Pulmonary artery endothelial cell (primary cell): Measurements from ENCODE around the gene LRRC14B. TPM values are rescaled to one million over a fixed set of nuclear protein-coding genes. Genes with fewer than 3 reads are reported as not detected.
"Not testable (repeated sequence)": the region's sequence is repeated elsewhere in the genome, so short reads cannot be mapped to it uniquely, and the experiment has no call there.

Source experiments
- DNase-seq: peaks from one replicate; pipeline ENCODE4 v3.0.0-alpha.2; 2011; ENCODE audit warnings: low read depth, low spot score
- total RNA-seq: library from RNA; depleted of rRNA; stranded (reverse); fragments of >200 nt; gene quantifications from 2 replicates; pipeline ENCODE4 v1.2.3, GENCODE V29; 2014

LRRC14B gene
- total RNA-seq, 1 donor from 2014 or later, result not detected

DNA sequence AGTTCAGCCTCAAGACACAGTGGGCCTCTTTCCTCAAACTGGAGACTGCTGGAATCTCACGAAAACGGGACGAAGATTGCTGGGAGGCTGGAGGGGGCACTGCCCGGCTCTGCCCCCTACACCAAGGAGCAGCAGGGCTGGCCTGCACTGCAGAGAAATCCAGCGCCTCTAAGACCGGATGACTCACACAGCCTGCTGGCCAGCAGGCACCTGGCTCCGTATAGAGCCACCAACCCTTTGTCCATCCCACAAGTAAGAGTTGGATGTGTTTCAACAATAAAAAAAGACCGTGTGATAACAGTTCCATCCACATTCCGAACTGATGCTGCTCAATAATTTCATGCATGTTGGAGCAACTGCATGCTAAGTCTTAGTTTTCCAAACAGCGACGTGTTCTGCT is 15.1 kb downstream of the LRRC14B start:
- DNase-seq, result no peak

DNA sequence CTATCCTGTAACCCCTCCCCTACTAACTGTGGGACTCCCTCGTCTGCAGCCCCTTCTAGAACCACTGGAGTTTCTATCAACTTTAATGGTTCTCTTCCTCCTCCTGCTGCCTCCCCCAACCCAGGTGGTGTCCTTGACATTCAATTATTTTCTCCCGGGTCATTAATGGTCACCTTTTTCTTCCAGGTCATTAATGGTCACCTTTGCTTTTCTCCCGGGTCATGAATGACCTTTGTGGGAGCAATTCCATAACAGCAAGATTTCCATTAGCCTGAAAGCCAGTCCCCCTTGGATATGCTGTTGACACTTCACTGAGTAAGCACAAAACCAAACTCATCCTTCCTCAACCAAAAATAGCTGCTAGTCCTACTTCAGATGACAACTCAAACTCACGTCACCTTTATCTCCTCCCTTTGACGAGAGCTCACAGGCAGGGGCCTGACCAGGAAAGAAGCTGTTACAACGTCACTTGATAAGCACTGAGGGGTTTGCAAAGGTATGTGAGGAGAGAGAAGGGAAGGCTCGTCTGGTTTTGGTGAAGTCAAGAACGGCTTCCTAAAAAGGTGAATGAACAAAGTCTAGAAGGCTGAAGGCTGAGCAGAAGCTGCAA is 15.7 kb downstream of the LRRC14B start:
- DNase-seq, result no peak

DNA sequence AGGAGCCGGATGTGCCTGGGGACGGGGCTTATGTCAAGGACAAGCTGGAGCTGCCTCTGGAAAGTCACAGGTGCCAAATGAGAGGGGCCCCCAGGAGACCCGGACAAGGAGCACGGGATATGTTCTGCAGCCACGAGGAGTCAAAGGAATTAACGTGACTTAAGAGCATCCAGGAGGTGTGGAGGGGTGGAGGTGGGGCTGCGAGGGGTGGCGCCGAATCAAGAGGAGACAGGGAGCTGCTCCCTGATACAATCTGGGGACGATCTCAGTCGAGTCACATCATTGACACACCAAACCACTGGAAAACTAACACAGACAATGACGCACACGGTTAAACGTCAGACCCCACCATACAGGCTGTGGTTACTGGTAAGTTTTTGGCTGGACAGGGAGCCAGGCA is 16.3 kb downstream of the LRRC14B start:
- no peak for DNase-seq

DNA sequence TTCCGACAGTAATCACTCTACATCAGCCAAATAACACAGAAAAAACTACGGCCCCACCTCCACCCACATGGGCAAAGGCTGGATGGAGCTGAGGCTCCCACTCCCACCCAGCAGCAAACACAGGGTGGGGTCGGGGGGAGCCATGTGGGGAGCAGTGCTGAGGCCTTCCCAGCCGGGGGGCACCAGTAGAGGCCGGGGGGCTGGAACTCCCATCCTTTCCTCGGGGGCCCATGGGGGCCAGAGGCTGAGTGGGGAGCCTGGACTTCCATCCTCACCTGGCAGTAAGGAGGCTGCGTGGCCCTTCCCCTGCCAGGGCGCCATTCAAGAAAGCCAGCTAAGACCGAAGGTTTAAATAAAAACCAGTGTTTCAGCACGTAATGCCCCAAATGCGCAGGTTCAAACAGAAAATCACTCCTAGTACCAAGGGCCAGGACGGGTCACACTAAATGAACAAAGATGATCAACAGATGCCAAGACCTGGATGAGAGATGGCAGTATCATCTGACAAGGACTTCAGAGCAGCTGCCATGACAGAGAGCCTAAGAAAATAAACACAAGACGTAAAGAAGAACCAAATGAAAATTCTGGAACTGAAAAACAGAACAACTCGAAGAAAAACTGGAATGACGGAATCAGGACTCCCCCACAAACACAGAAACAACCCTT is 17.3 kb downstream of the LRRC14B start:
- DNase-seq, result no peak

DNA sequence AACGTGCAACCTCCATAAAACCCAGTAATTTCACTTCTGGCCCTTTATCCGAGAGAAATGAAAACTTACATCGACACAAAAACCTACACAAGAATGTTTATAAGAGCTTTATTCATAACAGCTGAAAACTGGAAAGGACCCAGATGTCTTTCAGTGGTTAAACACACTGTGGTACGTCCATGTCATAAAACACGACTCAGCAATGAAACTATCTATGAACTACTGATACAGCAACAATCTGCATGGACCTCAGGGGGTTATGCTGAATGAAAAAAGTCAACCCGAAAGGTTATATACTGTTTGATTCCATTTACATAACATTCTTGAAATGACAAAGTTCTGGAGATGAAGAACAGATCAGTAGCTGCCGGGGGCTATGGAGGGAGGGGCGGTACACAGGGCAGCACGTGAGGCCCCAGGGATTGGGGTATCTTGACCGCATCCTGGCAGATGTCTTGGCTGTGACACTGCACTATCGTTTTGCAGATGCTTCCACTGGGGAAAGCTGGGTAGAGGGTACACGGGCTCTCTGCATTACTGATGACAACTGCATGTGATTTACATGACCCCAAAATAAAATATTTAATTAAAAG is 22.6 kb downstream of the LRRC14B start:
- DNase-seq, result no peak

DNA sequence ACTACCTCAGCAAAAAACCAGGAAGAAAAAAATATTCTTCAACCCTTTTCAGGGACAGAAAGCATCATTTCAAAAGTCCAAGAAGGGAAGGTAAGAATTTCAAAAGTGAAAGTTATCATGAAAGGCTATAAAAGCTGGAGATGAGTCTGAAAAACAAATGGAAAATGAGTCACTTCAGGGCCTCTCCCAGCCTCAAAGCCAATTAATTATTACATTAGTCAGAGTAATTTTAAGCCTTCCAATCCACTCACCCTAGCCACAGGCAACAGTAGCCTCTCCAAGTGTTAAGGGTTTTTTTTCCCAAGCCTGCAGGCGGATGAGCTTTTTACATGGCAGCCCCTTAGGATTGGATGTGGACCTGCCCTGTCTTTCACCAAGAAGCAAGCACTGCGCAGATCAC is 24.0 kb downstream of the LRRC14B start:
- not testable (repeated sequence) for DNase-seq

DNA sequence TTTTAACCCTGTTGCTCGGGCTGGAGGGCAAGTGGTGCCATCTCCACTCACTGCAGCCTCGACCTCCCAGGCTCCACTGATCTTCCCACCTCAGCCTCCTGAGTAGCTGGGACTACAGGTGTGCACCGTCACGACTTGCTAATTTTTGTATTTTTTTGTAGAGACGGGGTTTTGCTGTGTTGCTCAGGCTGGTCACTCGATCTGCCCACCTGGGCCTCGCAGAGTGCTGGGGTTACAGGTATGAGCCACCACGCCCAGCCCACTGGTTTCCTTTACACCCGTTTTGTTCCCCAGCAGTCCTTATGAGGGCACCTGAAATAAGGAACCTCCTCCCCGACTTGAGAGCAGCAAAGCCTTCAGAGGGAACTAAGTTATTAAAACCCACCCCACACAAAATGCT is 24.8 kb downstream of the LRRC14B start:
- not testable (repeated sequence) for DNase-seq

DNA sequence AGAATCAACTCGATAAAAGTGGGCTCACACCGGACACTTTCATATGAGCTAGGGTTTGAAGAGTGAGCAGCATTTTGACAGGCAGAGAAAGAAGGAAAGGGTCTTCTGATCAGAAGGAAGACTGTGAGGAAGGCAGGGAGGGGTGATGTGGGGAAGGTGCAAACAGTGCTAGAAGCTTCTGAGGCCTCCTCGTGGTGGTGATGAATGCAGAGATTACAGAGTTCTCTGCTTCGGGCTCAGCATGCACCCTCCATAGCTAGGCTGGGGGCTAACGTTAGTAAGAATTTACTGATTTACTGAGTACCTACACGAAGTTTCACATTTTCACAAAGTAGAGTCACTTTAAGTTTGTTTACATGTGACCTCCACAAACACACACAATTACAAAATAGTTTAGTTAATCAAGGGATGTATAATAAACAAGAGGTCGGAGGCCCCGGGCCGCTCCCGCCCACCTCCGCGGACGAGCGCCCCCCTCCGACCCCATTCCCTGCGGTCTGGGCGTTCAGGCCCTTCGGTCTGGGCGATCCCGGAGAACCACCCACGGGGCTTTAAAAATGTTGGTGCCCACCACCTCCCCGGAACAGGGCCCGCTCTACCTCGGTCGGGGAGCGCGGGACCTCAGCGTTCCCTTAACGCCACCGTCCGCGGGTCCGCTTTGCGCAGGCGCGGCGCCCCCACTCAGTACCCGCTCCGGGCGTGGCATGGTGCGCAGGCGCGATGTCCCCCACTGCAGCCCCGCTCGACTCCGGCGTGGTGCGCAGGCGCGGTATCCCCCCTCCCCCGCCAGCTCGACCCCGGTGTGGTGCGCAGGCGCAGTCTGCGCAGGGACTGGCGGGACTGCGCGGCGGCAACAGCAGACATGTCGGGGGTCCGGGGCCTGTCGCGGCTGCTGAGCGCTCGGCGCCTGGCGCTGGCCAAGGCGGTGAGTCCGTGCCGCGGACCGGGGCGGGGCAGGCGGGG is 26.5 kb downstream of the LRRC14B start, which contains the start of the genes CCDC127 and SDHA:
Gene CCDC127 (minus strand): TSS at position 660 of the 963 bp plus-strand sequence. CDS start 1,304 bp downstream, outside the sequence.
Gene SDHA (plus strand): TSS at position 827 of the 963 bp plus-strand sequence. CDS start 36 bp downstream, at position 863.
- DNase-seq, result peak; percentile 55

DNA sequence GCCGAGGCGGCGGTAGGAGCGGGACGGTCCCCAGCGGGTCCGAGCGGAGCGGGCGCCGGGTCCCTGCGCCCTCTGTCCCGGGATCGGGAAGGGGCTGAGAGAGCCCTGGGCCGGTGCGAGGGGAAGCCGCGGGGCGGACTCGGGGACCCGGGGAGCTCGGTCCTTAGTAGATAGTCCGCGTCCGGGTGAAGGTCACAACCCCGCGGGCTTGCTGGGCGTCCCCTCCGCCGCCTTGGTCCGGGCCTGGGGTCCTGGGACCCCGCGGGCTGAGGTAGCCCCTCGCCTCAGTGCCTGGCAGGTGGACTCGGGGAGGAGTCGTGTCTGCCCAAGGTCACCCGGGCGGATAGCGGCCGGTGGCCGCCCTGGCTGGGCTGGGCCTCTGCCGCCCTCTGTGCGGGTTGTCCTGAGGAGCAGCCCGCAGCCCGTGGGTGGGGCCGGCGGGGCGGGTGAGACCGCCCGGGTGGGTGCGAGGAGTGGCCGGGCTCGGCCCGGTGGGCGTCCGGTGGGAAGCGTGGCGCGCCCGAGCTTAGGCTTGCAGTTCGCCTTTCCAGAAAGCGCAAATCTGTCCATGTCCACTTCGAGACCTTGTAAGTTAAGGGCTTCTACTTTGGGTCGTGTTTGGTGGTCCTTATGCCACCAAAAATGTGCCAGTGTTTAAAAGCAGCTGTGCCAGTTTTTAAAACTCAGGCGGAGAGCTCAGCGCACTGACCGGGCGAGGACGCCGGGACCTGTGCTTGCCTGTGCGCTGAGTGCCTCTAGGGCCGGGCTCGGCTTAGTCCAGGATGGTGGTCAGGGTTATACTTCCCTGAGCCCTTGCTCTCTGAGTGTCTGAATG is 27.4 kb downstream of the LRRC14B start:
- no peak for DNase-seq

DNA sequence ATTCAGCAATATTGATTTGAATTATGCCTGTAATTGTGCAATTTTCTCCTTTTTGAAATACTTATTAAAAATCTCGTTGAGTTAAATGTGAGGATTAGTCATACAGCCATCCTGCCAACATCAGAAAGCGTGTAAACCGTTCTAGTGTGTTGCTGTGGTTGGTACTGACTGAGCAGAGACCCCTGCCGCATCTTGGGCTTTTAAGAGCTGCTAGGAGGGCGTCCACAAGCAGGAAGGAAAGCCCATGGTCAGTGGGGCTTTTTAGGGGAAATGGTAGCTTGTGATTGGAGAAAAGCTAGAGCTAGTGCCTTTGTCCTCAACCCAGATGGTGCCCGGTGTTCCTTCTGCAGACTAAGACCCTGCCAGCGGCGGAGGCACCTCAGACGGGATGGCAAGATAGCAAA is 28.2 kb downstream of the LRRC14B start:
- DNase-seq, result no peak

DNA sequence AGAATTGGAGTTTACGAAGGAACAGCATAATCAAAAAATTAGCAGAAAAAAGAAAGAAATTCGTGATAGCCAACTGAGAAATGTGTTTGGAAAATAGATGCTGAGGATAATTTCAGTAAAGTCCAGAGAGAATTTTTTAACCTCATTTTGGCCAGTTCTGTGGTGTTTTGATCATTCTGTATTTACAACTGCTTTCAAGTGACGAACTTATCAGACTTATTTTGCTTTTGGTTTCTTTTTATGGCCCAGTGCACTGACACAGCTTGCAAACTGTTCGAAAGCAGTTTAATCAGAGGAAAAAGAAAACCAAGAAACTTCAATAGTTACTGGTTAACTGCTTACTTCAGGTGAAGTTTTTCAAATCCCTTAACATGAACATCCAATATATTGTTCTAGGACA is 28.7 kb downstream of the LRRC14B start:
- DNase-seq, result no peak

DNA sequence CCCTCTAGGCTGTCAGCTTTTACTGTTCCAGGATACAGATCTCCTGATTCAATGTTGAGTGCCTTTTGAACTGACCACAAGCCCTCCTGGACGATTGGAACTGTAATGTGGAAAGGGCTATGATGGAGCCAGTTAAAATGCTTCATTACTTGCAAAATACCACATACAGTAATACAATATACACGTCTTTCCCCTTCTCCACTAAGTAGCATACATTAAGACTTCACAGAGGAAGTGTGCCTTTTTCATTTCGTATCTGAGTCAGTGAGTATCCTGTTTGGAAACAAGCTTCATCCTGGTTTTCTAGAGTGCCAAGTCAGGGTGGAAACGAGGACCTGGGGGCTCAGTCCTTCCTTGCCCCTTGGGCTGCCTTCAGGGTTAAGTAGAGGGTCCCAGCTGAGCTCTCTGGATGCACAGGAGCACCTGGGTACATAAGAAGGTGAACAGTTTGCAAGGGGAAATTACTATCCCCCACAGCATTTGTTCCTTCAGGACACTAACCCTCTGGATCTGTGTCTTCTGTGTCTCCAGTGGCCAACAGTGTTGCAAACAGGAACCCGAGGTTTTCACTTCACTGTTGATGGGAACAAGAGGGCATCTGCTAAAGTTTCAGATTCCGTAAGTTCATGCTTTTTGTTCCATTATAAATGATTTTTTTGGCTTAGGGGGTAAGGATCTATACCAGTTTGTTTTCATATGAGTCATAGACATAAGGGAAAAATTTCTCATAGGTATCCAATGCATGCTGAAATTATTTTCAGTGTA is 31.8 kb downstream of the LRRC14B start:
- DNase-seq, result not testable (repeated sequence)

DNA sequence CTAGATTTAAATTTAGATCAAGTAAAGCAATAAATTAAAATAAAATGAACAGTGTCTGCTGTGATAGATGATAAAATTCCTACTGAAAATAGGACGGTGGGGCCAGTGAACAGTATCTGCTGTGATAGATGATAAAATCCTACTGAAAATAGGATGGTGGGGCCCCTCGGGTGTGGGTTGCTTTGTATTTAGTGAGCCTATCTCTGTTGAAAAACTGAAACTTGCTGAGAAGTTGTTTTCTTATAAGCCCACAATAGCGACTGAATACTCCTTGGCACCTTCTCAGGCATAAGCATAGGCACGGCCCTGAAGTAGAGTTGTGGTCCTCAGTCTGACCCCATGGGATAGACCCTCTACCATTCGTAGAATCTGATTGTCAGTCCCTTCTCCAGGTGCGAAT is 32.5 kb downstream of the LRRC14B start:
- no peak for DNase-seq

DNA sequence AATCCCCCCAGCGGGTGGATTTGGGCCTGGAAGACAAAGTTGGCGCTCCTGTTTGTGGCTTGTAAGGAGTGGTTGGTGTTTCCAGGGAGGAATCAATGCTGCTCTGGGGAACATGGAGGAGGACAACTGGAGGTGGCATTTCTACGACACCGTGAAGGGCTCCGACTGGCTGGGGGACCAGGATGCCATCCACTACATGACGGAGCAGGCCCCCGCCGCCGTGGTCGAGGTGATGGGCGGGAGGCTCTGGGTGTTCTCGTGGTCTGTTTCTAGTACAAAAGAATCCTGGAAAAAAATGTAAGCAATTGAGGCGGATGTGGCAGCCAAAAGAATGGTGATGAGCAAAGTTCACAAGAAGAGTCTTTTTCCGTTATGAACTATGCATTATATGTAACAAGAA is 34.0 kb downstream of the LRRC14B start:
- no peak for DNase-seq

DNA sequence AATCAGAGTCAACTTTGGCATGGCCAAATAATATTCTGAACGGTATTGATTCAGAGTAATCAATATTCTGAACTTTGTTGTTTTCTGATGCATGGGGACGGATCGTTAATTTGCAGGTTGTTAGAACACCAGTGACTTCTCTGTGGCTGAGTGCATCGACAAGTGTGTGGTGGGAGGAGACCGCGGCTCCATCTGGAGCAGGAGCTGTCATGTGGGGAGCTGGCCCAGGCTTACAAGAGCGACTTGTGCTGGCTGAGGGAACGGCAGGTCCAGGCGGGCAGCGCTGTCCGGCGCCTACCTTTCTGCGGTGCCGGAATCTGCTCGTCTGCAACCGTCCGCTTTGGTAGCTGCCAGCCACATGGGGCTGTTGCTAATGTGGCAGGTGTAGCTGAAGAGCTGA is 36.1 kb downstream of the LRRC14B start:
- not testable (repeated sequence) for DNase-seq

DNA sequence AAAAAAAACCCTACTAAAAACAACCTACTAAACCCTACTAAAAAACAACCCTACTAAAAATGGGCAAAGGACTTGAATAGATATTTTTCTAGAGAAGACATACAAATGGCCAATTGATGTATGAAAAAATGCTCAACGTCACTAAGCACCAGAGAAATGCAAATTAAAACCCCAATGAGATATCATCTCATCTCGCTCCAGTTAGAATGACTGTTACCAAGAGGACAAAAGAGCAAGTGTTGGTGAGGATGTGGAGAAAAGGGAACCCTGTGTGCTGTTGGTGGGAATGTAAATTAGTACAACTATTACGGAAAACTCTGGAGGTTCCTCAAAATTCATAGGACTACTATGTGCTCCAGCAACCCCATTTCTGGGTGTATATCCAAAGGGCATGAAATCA is 37.6 kb downstream of the LRRC14B start:
- no peak for DNase-seq

DNA sequence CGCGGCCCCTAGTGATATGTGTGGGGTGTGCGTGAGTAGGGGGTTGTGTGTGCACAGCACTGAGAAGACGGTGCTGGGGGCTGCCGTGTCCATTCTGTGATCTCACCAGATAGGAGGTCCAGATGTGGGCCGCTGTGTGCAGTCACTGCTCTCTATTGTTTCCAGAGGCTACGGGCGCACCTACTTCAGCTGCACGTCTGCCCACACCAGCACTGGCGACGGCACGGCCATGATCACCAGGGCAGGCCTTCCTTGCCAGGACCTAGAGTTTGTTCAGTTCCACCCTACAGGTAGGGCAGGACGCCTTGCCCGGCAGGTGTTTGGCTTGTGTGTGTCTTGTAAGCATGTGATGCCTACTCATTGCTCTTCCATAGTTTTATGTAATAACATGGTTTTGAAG is 39.4 kb downstream of the LRRC14B start:
- no peak for DNase-seq

DNA sequence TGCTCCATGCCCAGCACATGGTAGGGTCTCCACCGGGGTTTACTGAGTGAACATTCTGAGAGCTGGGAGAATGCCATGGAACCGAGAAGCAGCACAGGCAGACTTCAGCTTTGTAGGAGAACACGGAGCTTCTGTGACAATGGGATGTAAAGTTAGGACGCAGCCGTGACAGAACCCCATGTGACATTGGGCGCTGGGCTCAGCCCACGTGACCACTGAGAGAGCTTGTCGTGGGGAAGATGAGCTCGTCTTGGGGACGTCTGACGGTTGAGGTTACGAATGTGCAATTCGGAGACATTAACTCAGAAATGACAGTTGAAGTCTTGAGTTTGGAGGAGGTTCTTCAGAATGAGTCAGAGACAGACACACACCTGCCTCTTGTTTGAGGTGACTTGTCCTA is 40.4 kb downstream of the LRRC14B start:
- no peak for DNase-seq

DNA sequence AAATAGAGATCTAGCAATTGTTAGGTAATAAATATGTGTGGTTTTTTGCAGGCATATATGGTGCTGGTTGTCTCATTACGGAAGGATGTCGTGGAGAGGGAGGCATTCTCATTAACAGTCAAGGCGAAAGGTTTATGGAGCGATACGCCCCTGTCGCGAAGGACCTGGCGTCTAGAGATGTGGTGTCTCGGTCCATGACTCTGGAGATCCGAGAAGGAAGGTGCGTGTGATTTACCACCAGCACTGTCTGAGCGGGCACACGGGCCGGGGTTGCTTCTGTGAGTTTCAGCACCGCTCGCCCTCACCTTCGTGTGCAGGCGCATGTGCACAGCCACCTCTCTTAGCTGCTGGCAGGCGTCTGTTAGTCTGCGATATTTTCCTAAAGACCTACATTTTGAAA is 42.1 kb downstream of the LRRC14B start:
- DNase-seq, result not testable (repeated sequence)

DNA sequence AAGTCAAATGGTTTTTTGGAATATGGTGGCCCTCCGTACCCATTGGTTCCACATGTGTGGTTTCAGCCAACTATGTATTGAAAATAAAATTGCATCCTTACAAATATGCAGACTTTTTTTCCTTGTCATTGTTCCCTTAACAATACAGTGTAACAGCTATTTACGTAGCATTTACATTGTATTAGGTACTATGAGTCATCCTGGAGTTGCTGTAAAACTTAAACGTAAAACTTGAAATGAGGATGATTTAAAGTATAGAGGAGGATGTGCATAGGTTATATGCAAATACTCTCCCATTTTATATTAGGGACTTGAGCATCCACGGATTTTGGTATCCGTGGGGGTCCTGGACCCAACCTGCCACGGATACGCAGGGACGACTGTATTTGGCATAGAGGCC is 43.2 kb downstream of the LRRC14B start:
- DNase-seq, result no peak
